K562 (cell line): ENCODE data around the gene TSSK2. TPM values are rescaled to one million over a fixed set of nuclear protein-coding genes. Genes with fewer than 3 reads are reported as not detected.

Experiments used
- ERF ChIP-seq: fragments of 450-650 bp; formaldehyde crosslinking; IDR thresholded peaks from 2 replicates; pipeline ENCODE4 v1.4.0; 2020; ENCODE audit warnings: mild to moderate bottlenecking, mixed read lengths
- HDAC2 ChIP-seq: fragments of 450-650 bp; IDR thresholded peaks from 2 replicates; pipeline ENCODE4 v1.6.1; 2016; ENCODE audit warnings: mild to moderate bottlenecking
- MAZ ChIP-seq, 2 experiments: fragments of 450-650 bp in 1 of 2; sonication (generic) in 1 of 2; formaldehyde crosslinking; IDR thresholded peaks in 1 of 2; conservative IDR thresholded peaks in 1 of 2; 2 replicates each; pipeline versions ENCODE4 v1.4.0 to v1.5.0; 2020; ENCODE audit warnings: mild to moderate bottlenecking in 1 of 2, missing genetic modification reagents in 1 of 2
- NR2C1 ChIP-seq, 2 experiments: fragments of 450-650 bp; IDR thresholded peaks; 2 replicates each; pipeline ENCODE4 v1.6.1; 2017; ENCODE audit warnings: mild to moderate bottlenecking in 2 of 2, antibody characterized with exemption in 1 of 2, inconsistent platforms in 1 of 2, missing compliant biosample characterization in 1 of 2, missing genetic modification characterization in 1 of 2
- SMAD4 ChIP-seq: fragments of 250-450 bp; sonication (Bioruptor Pico); conservative IDR thresholded peaks from 2 replicates; pipeline ENCODE4 v1.8.0; 2021; ENCODE audit warnings: inconsistent platforms, mild to moderate bottlenecking, moderate library complexity
- TOE1 ChIP-seq, 2 experiments: fragments of 450-650 bp in 1 of 2; sonication (generic) in 1 of 2; formaldehyde crosslinking in 1 of 2; IDR thresholded peaks; 2 replicates each; pipeline versions ENCODE4 v1.7.1 to v1.8.0; 2016 to 2022; ENCODE audit warnings: borderline replicate concordance in 2 of 2, mild to moderate bottlenecking in 2 of 2, antibody characterized with exemption in 1 of 2, inconsistent platforms in 1 of 2, low read depth in 1 of 2, missing genetic modification reagents in 1 of 2, moderate library complexity in 1 of 2
- polyA plus RNA-seq, 8 experiments: library from polyadenylated mRNA; depleted of rRNA in 4 of 8; stranded (reverse) in 5 of 8; unstranded in 3 of 8; fragments of >200 nt; fragmentation: Nextera tagmentation in 2 of 8; fragmentation: Illumina TruSeq in 1 of 8; extraction: Ambion mirVana in 2 of 8; extraction: Trizol in 1 of 8; gene quantifications; 2 replicates each; pipeline versions ENCODE4 v1.2.1 to v1.2.3, GENCODE V29; 2011 to 2014; ENCODE audit warnings: inconsistent platforms in 1 of 8, missing spikeins in 1 of 8
- total RNA-seq, 7 experiments: library from RNA; depleted of rRNA in 6 of 7; stranded (reverse); fragments of >200 nt in 6 of 7; fragmentation: Illumina TruSeq in 2 of 7; extraction: Trizol in 2 of 7; gene quantifications; 2 replicates each; pipeline versions ENCODE4 v1.2.1 to v1.2.3, GENCODE V29; 2011 to 2021; ENCODE audit warnings: low replicate concordance in 1 of 7
- TF ChIP-seq, protein P1 (sequence below): sonication (generic); formaldehyde crosslinking; IDR thresholded peaks from 2 replicates; pipeline ENCODE4 v1.8.0; 2023; ENCODE audit warnings: missing genetic modification reagents, mild to moderate bottlenecking, borderline replicate concordance
- TF ChIP-seq, protein P2 (sequence below): fragments of 250-450 bp; sonication (Bioruptor Pico); IDR thresholded peaks from 2 replicates; pipeline ENCODE4 v1.9.0; 2021; ENCODE audit warnings: mild to moderate bottlenecking, inconsistent platforms
- TF ChIP-seq, protein P3 (sequence below): sonication (generic); formaldehyde crosslinking; IDR thresholded peaks from 2 replicates; pipeline ENCODE4 v1.8.0; 2022; ENCODE audit warnings: mild to moderate bottlenecking, missing genetic modification reagents, borderline replicate concordance
- TF ChIP-seq, protein P4 (sequence below): fragments of 150-350 bp; conservative IDR thresholded peaks from 2 replicates; pipeline ENCODE4 v1.6.1; 2014; ENCODE audit warnings: low read length
- TF ChIP-seq, protein P5 (sequence below), 2 experiments: fragments of 450-650 bp in 1 of 2; sonication (generic) in 1 of 2; formaldehyde crosslinking; conservative IDR thresholded peaks; 2 replicates each; pipeline versions ENCODE4 v1.4.0 to v1.8.1; 2020 to 2022; ENCODE audit warnings: mild to moderate bottlenecking in 1 of 2, missing genetic modification reagents in 1 of 2

TSSK2 gene
- total and polyA plus RNA-seq, 9 of the 15 experiments (the other 6 are each of a cell fraction or from before 2014, with no cell fraction given), result 0.04 TPM; not detected in 8

DNA sequence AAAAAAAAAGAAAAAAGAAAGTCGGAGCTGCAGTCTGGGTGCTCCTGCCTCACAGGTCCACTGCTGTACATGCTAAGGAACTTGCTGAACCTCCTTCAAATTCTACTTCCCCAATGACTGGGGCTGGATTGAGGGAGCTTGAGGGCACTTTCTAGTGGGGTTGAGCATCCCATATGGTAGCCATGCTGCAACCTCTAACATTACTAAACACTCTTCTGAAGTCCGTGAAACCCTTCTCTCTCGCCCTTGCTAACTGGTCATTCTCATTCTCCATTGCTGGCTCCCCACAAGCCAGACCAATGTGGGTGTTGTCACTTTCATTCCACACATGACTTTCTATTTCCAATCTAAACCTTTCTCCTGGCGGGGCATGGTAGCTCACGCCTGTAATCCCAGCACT is 12.1 kb downstream of the TSSK2 start (continued):
- TF ChIP-seq, protein P1, sequence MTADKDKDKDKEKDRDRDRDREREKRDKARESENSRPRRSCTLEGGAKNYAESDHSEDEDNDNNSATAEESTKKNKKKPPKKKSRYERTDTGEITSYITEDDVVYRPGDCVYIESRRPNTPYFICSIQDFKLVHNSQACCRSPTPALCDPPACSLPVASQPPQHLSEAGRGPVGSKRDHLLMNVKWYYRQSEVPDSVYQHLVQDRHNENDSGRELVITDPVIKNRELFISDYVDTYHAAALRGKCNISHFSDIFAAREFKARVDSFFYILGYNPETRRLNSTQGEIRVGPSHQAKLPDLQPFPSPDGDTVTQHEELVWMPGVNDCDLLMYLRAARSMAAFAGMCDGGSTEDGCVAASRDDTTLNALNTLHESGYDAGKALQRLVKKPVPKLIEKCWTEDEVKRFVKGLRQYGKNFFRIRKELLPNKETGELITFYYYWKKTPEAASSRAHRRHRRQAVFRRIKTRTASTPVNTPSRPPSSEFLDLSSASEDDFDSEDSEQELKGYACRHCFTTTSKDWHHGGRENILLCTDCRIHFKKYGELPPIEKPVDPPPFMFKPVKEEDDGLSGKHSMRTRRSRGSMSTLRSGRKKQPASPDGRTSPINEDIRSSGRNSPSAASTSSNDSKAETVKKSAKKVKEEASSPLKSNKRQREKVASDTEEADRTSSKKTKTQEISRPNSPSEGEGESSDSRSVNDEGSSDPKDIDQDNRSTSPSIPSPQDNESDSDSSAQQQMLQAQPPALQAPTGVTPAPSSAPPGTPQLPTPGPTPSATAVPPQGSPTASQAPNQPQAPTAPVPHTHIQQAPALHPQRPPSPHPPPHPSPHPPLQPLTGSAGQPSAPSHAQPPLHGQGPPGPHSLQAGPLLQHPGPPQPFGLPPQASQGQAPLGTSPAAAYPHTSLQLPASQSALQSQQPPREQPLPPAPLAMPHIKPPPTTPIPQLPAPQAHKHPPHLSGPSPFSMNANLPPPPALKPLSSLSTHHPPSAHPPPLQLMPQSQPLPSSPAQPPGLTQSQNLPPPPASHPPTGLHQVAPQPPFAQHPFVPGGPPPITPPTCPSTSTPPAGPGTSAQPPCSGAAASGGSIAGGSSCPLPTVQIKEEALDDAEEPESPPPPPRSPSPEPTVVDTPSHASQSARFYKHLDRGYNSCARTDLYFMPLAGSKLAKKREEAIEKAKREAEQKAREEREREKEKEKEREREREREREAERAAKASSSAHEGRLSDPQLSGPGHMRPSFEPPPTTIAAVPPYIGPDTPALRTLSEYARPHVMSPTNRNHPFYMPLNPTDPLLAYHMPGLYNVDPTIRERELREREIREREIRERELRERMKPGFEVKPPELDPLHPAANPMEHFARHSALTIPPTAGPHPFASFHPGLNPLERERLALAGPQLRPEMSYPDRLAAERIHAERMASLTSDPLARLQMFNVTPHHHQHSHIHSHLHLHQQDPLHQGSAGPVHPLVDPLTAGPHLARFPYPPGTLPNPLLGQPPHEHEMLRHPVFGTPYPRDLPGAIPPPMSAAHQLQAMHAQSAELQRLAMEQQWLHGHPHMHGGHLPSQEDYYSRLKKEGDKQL (CRISPR knock-in tag), result no peak
- TF ChIP-seq SMAD4 (CRISPR knock-in tag) (0 out of 2 replicates have a peak, but pooled peaks have one; percentile 31), ERF (no peak), MAZ (CRISPR knock-in tag; conservative IDR thresholded peaks at IDR 0.05 in 1 of 2, IDR thresholded peaks at IDR 0.05 in 1 of 2) (no peak), NR2C1 (IDR thresholded peaks at IDR 0.05) (no peak), NR2C1 (tag; IDR thresholded peaks at IDR 0.05) (no peak), HDAC2 (no peak), TOE1 (IDR thresholded peaks at IDR 0.05; ENCODE audit: borderline replicate concordance) (no peak), TOE1 (CRISPR knock-in tag; IDR thresholded peaks at IDR 0.05; ENCODE audit: borderline replicate concordance, low read depth) (0 out of 2 replicates have a peak, but pooled peaks have one; percentile 52)
- TF ChIP-seq, protein P2, sequence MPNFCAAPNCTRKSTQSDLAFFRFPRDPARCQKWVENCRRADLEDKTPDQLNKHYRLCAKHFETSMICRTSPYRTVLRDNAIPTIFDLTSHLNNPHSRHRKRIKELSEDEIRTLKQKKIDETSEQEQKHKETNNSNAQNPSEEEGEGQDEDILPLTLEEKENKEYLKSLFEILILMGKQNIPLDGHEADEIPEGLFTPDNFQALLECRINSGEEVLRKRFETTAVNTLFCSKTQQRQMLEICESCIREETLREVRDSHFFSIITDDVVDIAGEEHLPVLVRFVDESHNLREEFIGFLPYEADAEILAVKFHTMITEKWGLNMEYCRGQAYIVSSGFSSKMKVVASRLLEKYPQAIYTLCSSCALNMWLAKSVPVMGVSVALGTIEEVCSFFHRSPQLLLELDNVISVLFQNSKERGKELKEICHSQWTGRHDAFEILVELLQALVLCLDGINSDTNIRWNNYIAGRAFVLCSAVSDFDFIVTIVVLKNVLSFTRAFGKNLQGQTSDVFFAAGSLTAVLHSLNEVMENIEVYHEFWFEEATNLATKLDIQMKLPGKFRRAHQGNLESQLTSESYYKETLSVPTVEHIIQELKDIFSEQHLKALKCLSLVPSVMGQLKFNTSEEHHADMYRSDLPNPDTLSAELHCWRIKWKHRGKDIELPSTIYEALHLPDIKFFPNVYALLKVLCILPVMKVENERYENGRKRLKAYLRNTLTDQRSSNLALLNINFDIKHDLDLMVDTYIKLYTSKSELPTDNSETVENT, result no peak
- TF ChIP-seq, protein P3, sequence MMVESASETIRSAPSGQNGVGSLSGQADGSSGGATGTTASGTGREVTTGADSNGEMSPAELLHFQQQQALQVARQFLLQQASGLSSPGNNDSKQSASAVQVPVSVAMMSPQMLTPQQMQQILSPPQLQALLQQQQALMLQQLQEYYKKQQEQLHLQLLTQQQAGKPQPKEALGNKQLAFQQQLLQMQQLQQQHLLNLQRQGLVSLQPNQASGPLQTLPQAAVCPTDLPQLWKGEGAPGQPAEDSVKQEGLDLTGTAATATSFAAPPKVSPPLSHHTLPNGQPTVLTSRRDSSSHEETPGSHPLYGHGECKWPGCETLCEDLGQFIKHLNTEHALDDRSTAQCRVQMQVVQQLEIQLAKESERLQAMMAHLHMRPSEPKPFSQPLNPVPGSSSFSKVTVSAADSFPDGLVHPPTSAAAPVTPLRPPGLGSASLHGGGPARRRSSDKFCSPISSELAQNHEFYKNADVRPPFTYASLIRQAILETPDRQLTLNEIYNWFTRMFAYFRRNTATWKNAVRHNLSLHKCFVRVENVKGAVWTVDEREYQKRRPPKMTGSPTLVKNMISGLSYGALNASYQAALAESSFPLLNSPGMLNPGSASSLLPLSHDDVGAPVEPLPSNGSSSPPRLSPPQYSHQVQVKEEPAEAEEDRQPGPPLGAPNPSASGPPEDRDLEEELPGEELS, result no peak
- TF ChIP-seq, protein P4, sequence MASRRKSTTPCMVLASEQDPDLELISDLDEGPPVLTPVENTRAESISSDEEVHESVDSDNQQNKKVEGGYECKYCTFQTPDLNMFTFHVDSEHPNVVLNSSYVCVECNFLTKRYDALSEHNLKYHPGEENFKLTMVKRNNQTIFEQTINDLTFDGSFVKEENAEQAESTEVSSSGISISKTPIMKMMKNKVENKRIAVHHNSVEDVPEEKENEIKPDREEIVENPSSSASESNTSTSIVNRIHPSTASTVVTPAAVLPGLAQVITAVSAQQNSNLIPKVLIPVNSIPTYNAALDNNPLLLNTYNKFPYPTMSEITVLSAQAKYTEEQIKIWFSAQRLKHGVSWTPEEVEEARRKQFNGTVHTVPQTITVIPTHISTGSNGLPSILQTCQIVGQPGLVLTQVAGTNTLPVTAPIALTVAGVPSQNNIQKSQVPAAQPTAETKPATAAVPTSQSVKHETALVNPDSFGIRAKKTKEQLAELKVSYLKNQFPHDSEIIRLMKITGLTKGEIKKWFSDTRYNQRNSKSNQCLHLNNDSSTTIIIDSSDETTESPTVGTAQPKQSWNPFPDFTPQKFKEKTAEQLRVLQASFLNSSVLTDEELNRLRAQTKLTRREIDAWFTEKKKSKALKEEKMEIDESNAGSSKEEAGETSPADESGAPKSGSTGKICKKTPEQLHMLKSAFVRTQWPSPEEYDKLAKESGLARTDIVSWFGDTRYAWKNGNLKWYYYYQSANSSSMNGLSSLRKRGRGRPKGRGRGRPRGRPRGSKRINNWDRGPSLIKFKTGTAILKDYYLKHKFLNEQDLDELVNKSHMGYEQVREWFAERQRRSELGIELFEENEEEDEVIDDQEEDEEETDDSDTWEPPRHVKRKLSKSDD, result no peak
- TF ChIP-seq, protein P5, sequence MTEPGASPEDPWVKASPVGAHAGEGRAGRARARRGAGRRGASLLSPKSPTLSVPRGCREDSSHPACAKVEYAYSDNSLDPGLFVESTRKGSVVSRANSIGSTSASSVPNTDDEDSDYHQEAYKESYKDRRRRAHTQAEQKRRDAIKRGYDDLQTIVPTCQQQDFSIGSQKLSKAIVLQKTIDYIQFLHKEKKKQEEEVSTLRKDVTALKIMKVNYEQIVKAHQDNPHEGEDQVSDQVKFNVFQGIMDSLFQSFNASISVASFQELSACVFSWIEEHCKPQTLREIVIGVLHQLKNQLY (CRISPR knock-in tag; conservative IDR thresholded peaks at IDR 0.05), result 0 out of 4 replicates have a peak, but pooled peaks of 1 of the 2 experiments have one; percentile 38
